Breast epithelium (tissue), 4 donors: Measurements from ENCODE around the gene BEST1. TPM values are rescaled to one million over a fixed set of nuclear protein-coding genes. Genes with fewer than 3 reads are reported as not detected.
A peak's percentile ranks its signal among the peaks of the same experiment; 100 is the strongest.

Experiments
- DNase-seq, 2 donors: peaks; one replicate each; pipeline ENCODE4 v3.0.0-alpha.2; 2019; ENCODE audit warnings: low spot score in 2 of 2
- H3K27ac ChIP-seq, 2 donors: fragments of 200-600 bp; sonication (generic) in 1 of 2; one replicate each; pipeline ENCODE4 v1.5.1; 2016 to 2019; ENCODE audit warnings: mild to moderate bottlenecking in 1 of 2
- H3K27me3 ChIP-seq, 2 donors: fragments of 200-600 bp; sonication (generic) in 1 of 2; one replicate each; pipeline versions ENCODE4 v1.5.1 to v1.6.0; 2017 to 2019; ENCODE audit warnings: control low read depth in 1 of 2, mild to moderate bottlenecking in 1 of 2
- H3K36me3 ChIP-seq: fragments of 200-600 bp; one replicate; pipeline ENCODE4 v1.5.1; 2019
- H3K4me1 ChIP-seq, 2 donors: fragments of 200-600 bp; sonication (generic); one replicate each; pipeline ENCODE4 v1.5.1; 2016 to 2019; ENCODE audit warnings: control low read depth in 1 of 2
- H3K4me3 ChIP-seq, 3 donors: fragments of 200-600 bp; sonication (generic); 1 replicate in 2 of 3; 2 replicates in 1 of 3; pipeline ENCODE4 v1.5.1; 2016 to 2019; ENCODE audit warnings: mild to moderate bottlenecking in 3 of 3, moderate library complexity in 2 of 3
- H3K9me3 ChIP-seq, 2 donors: fragments of 200-600 bp; sonication (generic) in 1 of 2; one replicate each; pipeline ENCODE4 v1.5.1; 2016 to 2019; ENCODE audit warnings: control low read depth in 1 of 2
- CTCF ChIP-seq, 3 donors: fragments of 450-650 bp; IDR thresholded peaks; one replicate each; pipeline ENCODE4 v1.5.1; 2016 to 2017; ENCODE audit warnings: antibody characterized with exemption in 3 of 3, mild to moderate bottlenecking in 3 of 3, moderate library complexity in 3 of 3
- POLR2A ChIP-seq: fragments of 450-650 bp; IDR thresholded peaks from one replicate; pipeline ENCODE4 v1.6.1; 2016; ENCODE audit warnings: antibody characterized with exemption, mild to moderate bottlenecking, moderate library complexity
- POLR2AphosphoS5 ChIP-seq, 3 donors: sonication (generic); formaldehyde crosslinking; IDR thresholded peaks; one replicate each; pipeline ENCODE4 v1.6.1; 2017; ENCODE audit warnings: antibody characterized with exemption in 3 of 3
- intact Hi-C: fragments of 100-400 bp; cut with DNase I; formaldehyde crosslinking; loops from one replicate; pipeline ENCODE4 v1.15.1; 2023; ENCODE audit warnings: low total_unique reads
- total RNA-seq, 3 donors: library from RNA; depleted of rRNA; stranded (reverse); fragments of >200 nt; gene quantifications; one replicate each; pipeline ENCODE4 v1.1.0, GENCODE V29; 2016

BEST1 gene
- total RNA-seq, 3 donors from 2014 or later: 3.7 to 10.1 (median 5.9) TPM

GRCh38 chr11:61994981-61995380, 44.8 kb downstream of the BEST1 start:
- intact Hi-C loops: no loop called here
- Histone ChIP-seq H3K27me3 (no peaks in the 10 kb centered on the region), H3K4me3 (no peak overlapping the region), H3K36me3 (no peaks in the 10 kb centered on the region), H3K9me3 (peaks cover 0 to 9% of the 10 kb centered on the region in 2 donors), H3K27ac (no peak overlapping the region), H3K4me1 (no peaks in the 10 kb centered on the region)
- TF ChIP-seq CTCF (IDR thresholded peaks at IDR 0.05) (no peak), POLR2AphosphoS5 (IDR thresholded peaks at IDR 0.05) (no peak), POLR2A (no peak)
- DNase-seq: no peak

- H3K9me3 ChIP-seq: peaks cover 0 to 9% of the 10 kb centered on the region in 2 donors
- no peak for DNase-seq
- no peak overlapping the region for H3K27ac ChIP-seq
- TF ChIP-seq CTCF (IDR thresholded peaks at IDR 0.05) (no peak), POLR2AphosphoS5 (IDR thresholded peaks at IDR 0.05) (no peak), POLR2A (no peak)
- H3K27me3 ChIP-seq: no peaks in the 10 kb centered on the region
- no peaks in the 10 kb centered on the region for H3K4me1 ChIP-seq
- intact Hi-C loops: no loop called here
- H3K36me3 ChIP-seq: no peaks in the 10 kb centered on the region
- H3K4me3 ChIP-seq: no peak overlapping the region
Observed at GRCh38 chr11:61996933-61997332, 46.8 kb downstream of the BEST1 start.

- Histone ChIP-seq H3K9me3 (peaks cover 0 to 9% of the 10 kb centered on the region in 2 donors), H3K36me3 (no peaks in the 10 kb centered on the region), H3K4me3 (no peak overlapping the region), H3K4me1 (no peaks in the 10 kb centered on the region), H3K27me3 (no peaks in the 10 kb centered on the region), H3K27ac (no peak overlapping the region)
- TF ChIP-seq CTCF (IDR thresholded peaks at IDR 0.05): no peak
- TF ChIP-seq POLR2A: no peak
- TF ChIP-seq POLR2AphosphoS5 (IDR thresholded peaks at IDR 0.05): no peak
- peak in 1 of 2 donors; percentile 33 for DNase-seq
- intact Hi-C loops: no loop called here
Observed at GRCh38 chr11:61999141-61999975, 49.2 kb downstream of the BEST1 start.

- Histone ChIP-seq H3K9me3 (peaks cover 0 to 9% of the 10 kb centered on the region in 2 donors), H3K4me3 (no peak overlapping the region), H3K27me3 (no peaks in the 10 kb centered on the region), H3K27ac (no peak overlapping the region), H3K36me3 (no peaks in the 10 kb centered on the region), H3K4me1 (no peaks in the 10 kb centered on the region)
- no peak for DNase-seq
- intact Hi-C loops: no loop called here
- TF ChIP-seq CTCF (IDR thresholded peaks at IDR 0.05) (no peak), POLR2AphosphoS5 (IDR thresholded peaks at IDR 0.05) (no peak), POLR2A (no peak)
Observed at GRCh38 chr11:62000539-62001446, 50.6 kb downstream of the BEST1 start.
